H9 (cell line): ENCODE results near the gene ANKRD55. TPM values are rescaled to one million over a fixed set of nuclear protein-coding genes. Genes with fewer than 3 reads are reported as not detected.

ENCODE experiments used
- DNase-seq: peaks from one replicate; pipeline ENCODE4 v3.0.0-alpha.2; 2017
- H2AFZ ChIP-seq: one replicate; pipeline ENCODE4 v1.6.1; 2013; ENCODE audit warnings: mild to moderate bottlenecking, low read length, control low read depth, moderate library complexity
- H2AK5ac ChIP-seq: 2 replicates; pipeline ENCODE4 v1.6.1; 2013; ENCODE audit warnings: low read length, control low read depth, mixed read lengths; ENCODE audit not compliant: insufficient read length
- H2BK120ac ChIP-seq: one replicate; pipeline ENCODE4 v1.6.1; 2013; ENCODE audit warnings: low read depth, mild to moderate bottlenecking, low read length, control low read depth, inconsistent platforms; ENCODE audit not compliant: poor library complexity, severe bottlenecking
- H2BK12ac ChIP-seq: 2 replicates; pipeline ENCODE4 v1.6.1; 2013; ENCODE audit warnings: low read length, control low read depth, mixed read lengths, low read depth; ENCODE audit not compliant: insufficient read length
- H2BK15ac ChIP-seq: 2 replicates; pipeline ENCODE4 v1.6.1; 2013; ENCODE audit warnings: low read depth, low read length, control low read depth
- H2BK20ac ChIP-seq: one replicate; pipeline ENCODE4 v1.6.1; 2013; ENCODE audit warnings: low read depth, mild to moderate bottlenecking, low read length, control low read depth, inconsistent platforms; ENCODE audit not compliant: poor library complexity, severe bottlenecking
- H2BK5ac ChIP-seq: 2 replicates; pipeline ENCODE4 v1.6.1; 2013; ENCODE audit warnings: low read length, control low read depth, mixed read lengths; ENCODE audit not compliant: insufficient read length
- H3K14ac ChIP-seq: 2 replicates; pipeline ENCODE4 v1.6.1; 2013; ENCODE audit warnings: low read length, control low read depth; ENCODE audit not compliant: insufficient read depth
- H3K18ac ChIP-seq: 2 replicates; pipeline ENCODE4 v1.6.1; 2013; ENCODE audit warnings: low read depth, mild to moderate bottlenecking, mixed read lengths, low read length, control low read depth; ENCODE audit not compliant: insufficient read length
- H3K23ac ChIP-seq: 2 replicates; pipeline ENCODE4 v1.6.1; 2013; ENCODE audit warnings: low read length, control low read depth, mixed read lengths, low read depth; ENCODE audit not compliant: insufficient read length
- H3K23me2 ChIP-seq: 2 replicates; pipeline ENCODE4 v1.6.1; 2013; ENCODE audit warnings: low read depth, mild to moderate bottlenecking, mixed read lengths, low read length, control low read depth; ENCODE audit not compliant: insufficient read length, poor library complexity, severe bottlenecking
- H3K27ac ChIP-seq: 2 replicates; pipeline ENCODE4 v1.5.1; 2013; ENCODE audit warnings: low read length, control low read depth, mixed read lengths, low read depth; ENCODE audit not compliant: insufficient read length
- H3K27me3 ChIP-seq: 2 replicates; pipeline ENCODE4 v1.6.1; 2013; ENCODE audit warnings: low read length, control low read depth, inconsistent platforms; ENCODE audit not compliant: insufficient read depth
- H3K4ac ChIP-seq: 2 replicates; pipeline ENCODE4 v1.6.1; 2013; ENCODE audit warnings: low read depth, mild to moderate bottlenecking, control low read depth, inconsistent platforms, low read length, moderate library complexity
- H3K4me1 ChIP-seq: 2 replicates; pipeline ENCODE4 v1.6.1; 2013; ENCODE audit warnings: low read length, control low read depth, inconsistent platforms; ENCODE audit not compliant: insufficient read depth
- H3K4me2 ChIP-seq: 2 replicates; pipeline ENCODE4 v1.6.1; 2013; ENCODE audit warnings: low read length, control low read depth, mixed read lengths; ENCODE audit not compliant: insufficient read length, insufficient read depth
- H3K56ac ChIP-seq: 2 replicates; pipeline ENCODE4 v1.6.1; 2013; ENCODE audit warnings: low read depth, mild to moderate bottlenecking, mixed read lengths, low read length, control low read depth; ENCODE audit not compliant: insufficient read length
- H3K79me1 ChIP-seq: 2 replicates; pipeline ENCODE4 v1.6.1; 2013; ENCODE audit warnings: low read depth, mild to moderate bottlenecking, moderate library complexity, low read length, control low read depth, inconsistent platforms; ENCODE audit not compliant: insufficient read depth, poor library complexity, severe bottlenecking
- H3K79me2 ChIP-seq: 2 replicates; pipeline ENCODE4 v1.6.1; 2013; ENCODE audit warnings: low read length, control low read depth, inconsistent platforms; ENCODE audit not compliant: insufficient read depth
- H3K9ac ChIP-seq: 2 replicates; pipeline ENCODE4 v1.6.1; 2013; ENCODE audit warnings: low read length, control low read depth, mixed read lengths; ENCODE audit not compliant: insufficient read length; ENCODE audit errors: extremely low read depth
- H3K9me3 ChIP-seq: one replicate; pipeline ENCODE4 v1.6.1; 2013; ENCODE audit warnings: low read depth, low read length, inconsistent platforms; ENCODE audit not compliant: control insufficient read depth
- H3T11ph ChIP-seq: one replicate; pipeline ENCODE4 v1.6.1; 2013; ENCODE audit warnings: mild to moderate bottlenecking, low read length, control low read depth, inconsistent platforms
- H4K20me1 ChIP-seq: one replicate; pipeline ENCODE4 v1.6.1; 2013; ENCODE audit not compliant: control insufficient read depth, insufficient read length, insufficient read depth
- H4K5ac ChIP-seq: 2 replicates; pipeline ENCODE4 v1.6.1; 2013; ENCODE audit warnings: low read depth, mild to moderate bottlenecking, mixed read lengths, low read length, control low read depth; ENCODE audit not compliant: insufficient read length
- H4K8ac ChIP-seq: replicated peaks from 2 replicates; pipeline ENCODE4 v1.6.1; 2013; ENCODE audit warnings: low read length, control low read depth, mixed read lengths, low read depth; ENCODE audit not compliant: insufficient read length
- H4K91ac ChIP-seq: 2 replicates; pipeline ENCODE4 v1.6.1; 2013; ENCODE audit warnings: low read depth, mild to moderate bottlenecking, moderate library complexity, mixed read lengths, low read length, control low read depth; ENCODE audit not compliant: insufficient read length
- H3K27ac Mint-ChIP-seq, 3 experiments: 2 replicates in 2 of 3; 3 replicates in 1 of 3; pipeline ENCODE4 v1.8.0; 2020 to 2021; ENCODE audit warnings: mixed read lengths in 3 of 3, mild to moderate bottlenecking in 1 of 3, moderate library complexity in 1 of 3
- H3K27me3 Mint-ChIP-seq: 2 replicates; pipeline ENCODE4 v1.8.0; 2021; ENCODE audit warnings: low read depth, mild to moderate bottlenecking, moderate library complexity, mixed read lengths
- H3K36me3 Mint-ChIP-seq, 3 experiments: 2 replicates in 2 of 3; 3 replicates in 1 of 3; pipeline ENCODE4 v1.8.0; 2020 to 2021; ENCODE audit warnings: low read depth in 3 of 3, mixed read lengths in 3 of 3; ENCODE audit not compliant: insufficient read depth in 1 of 3
- H3K4me1 Mint-ChIP-seq, 2 experiments: 2 replicates each; pipeline ENCODE4 v1.8.0; 2020; ENCODE audit warnings: mixed read lengths in 2 of 2
- H3K4me3 Mint-ChIP-seq, 2 experiments: 2 replicates in 1 of 2; 3 replicates in 1 of 2; pipeline ENCODE4 v1.8.0; 2020 to 2021; ENCODE audit warnings: mild to moderate bottlenecking in 2 of 2, mixed read lengths in 2 of 2, moderate library complexity in 1 of 2
- H3K9me3 Mint-ChIP-seq, 2 experiments: 2 replicates in 1 of 2; 3 replicates in 1 of 2; pipeline ENCODE4 v1.8.0; 2020; ENCODE audit warnings: mild to moderate bottlenecking in 2 of 2, mixed read lengths in 2 of 2, moderate library complexity in 1 of 2
- WGBS: extraction: QIAGEN DNeasy Blood & Tissue Kit; methylation state at CpG from one replicate; pipeline ENCODE4 v1.1.7; 2013; ENCODE audit warnings: missing lambda C conversion rate, low lambda C conversion rate, mixed read lengths; ENCODE audit not compliant: insufficient read length; ENCODE audit errors: extremely low coverage; 5-methylcytosine and 5-hydroxymethylcytosine counted together
- total RNA-seq: library from RNA; stranded (reverse); gene quantifications from 2 replicates; pipeline ENCODE4 v1.2.1, GENCODE V29; 2021
- TF ChIP-seq, protein P1 (sequence below): fragments of 200-600 bp; sonication (generic); conservative IDR thresholded peaks from 3 replicates; pipeline ENCODE4 v1.8.0; 2021; ENCODE audit warnings: antibody characterized with exemption, mild to moderate bottlenecking

Gene ANKRD55
- total RNA-seq, 1 experiment from 2014 or later: not detected

DNA sequence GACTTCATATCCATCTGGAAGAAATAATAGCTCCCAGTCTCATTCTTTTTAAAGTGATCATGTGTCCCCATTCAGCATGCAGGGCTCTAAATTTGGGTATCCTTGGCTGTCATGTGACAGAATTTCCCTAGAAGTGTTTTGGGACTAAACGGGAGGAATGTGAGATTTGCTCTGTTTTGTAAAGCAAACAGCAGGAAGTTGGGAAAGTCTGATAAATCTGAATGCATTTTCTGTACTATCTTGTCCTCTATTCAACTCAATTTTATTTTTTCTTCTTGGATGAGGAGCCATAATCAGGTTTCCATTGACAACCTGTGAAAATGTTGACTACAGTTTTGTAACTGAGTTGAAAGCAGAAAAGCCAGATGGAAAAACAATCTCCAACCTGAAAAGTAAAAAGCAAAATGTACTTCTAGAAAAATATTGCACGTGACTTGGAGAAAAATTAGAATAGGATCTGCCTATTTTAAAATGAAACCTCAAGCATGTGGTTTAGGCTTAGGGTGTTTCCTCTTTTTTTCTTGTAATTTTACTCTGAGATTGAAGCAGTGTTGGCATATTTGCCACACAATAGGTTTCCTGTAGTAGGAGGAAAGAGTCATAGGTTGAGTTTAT lies 162.2 kb downstream of the ANKRD55 start:
- Histone ChIP-seq H3K23me2 (no peaks in the 10 kb centered on the region), H3K9me3 (no peaks in the 10 kb centered on the region), H3T11ph (no peak overlapping the region), H3K56ac (no peak overlapping the region), H2BK120ac (no peak overlapping the region), H3K23ac (no peak overlapping the region), H4K91ac (no peak overlapping the region), H3K18ac (no peak overlapping the region), H3K27me3 (no peaks in the 10 kb centered on the region), H2BK12ac (no peak overlapping the region), H2AK5ac (no peak overlapping the region), H3K4me2 (no peak overlapping the region), H3K4ac (no peak overlapping the region), H2BK20ac (no peak overlapping the region), H4K5ac (no peak overlapping the region), H3K79me2 (no peaks in the 10 kb centered on the region), H4K8ac (no peak overlapping the region), H3K4me1 (no peaks in the 10 kb centered on the region), H3K79me1 (no peaks in the 10 kb centered on the region), H3K14ac (no peak overlapping the region), H3K9ac (no peak overlapping the region), H4K20me1 (no peaks in the 10 kb centered on the region), H3K27ac (no peak overlapping the region), H2BK15ac (no peak overlapping the region), H2AFZ (no peak overlapping the region), H2BK5ac (no peak overlapping the region)
- no CpG with 5 or more reads among the region's 2 CpGs for WGBS
- DNase-seq: no peak
- TF ChIP-seq, protein P1, sequence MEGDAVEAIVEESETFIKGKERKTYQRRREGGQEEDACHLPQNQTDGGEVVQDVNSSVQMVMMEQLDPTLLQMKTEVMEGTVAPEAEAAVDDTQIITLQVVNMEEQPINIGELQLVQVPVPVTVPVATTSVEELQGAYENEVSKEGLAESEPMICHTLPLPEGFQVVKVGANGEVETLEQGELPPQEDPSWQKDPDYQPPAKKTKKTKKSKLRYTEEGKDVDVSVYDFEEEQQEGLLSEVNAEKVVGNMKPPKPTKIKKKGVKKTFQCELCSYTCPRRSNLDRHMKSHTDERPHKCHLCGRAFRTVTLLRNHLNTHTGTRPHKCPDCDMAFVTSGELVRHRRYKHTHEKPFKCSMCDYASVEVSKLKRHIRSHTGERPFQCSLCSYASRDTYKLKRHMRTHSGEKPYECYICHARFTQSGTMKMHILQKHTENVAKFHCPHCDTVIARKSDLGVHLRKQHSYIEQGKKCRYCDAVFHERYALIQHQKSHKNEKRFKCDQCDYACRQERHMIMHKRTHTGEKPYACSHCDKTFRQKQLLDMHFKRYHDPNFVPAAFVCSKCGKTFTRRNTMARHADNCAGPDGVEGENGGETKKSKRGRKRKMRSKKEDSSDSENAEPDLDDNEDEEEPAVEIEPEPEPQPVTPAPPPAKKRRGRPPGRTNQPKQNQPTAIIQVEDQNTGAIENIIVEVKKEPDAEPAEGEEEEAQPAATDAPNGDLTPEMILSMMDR: no peak
- 0 out of 7 replicates have a peak, but pooled peaks cover 0 to 4% (median 0%) of the 10 kb centered on the region in 3 experiments for H3K36me3 Mint-ChIP-seq
- H3K27ac Mint-ChIP-seq: no peak overlapping the region
- H3K4me1 Mint-ChIP-seq: peaks cover 6 to 8% of the 10 kb centered on the region in 2 experiments; a peak in 2 of 4 replicates
- no peak overlapping the region for H3K4me3 Mint-ChIP-seq
- peaks cover 0 to 3% of the 10 kb centered on the region in 2 experiments; a peak in 1 of 5 replicates for H3K9me3 Mint-ChIP-seq
- H3K27me3 Mint-ChIP-seq: no peaks in the 10 kb centered on the region; the same call in 1 of the 2 replicates
